Upper lobe of left lung (tissue), 6 donors: ENCODE results near the gene TTI1. TPM values are rescaled to one million over a fixed set of nuclear protein-coding genes. Genes with fewer than 3 reads are reported as not detected.
A peak's percentile ranks its signal among the peaks of the same experiment; 100 is the strongest.
"Not testable (repeated sequence)": the region's sequence is repeated elsewhere in the genome, so short reads cannot be mapped to it uniquely, and the experiment has no call there.

Source experiments
- ATAC-seq, 2 donors: fragments of 200-7000 bp; cut with Tn5 transposase; one replicate each; pipeline ENCODE4 v1.9.1; 2022; ENCODE audit warnings: mild to moderate bottlenecking in 2 of 2, moderate library complexity in 2 of 2; ENCODE audit not compliant: low FRiP score in 2 of 2
- DNase-seq, 2 donors: peaks; one replicate each; pipeline ENCODE4 v3.0.0-alpha.2; 2019 to 2020
- H3K27ac ChIP-seq, 4 donors: fragments of 200-600 bp; sonication (generic); one replicate each; pipeline ENCODE4 v1.5.1; 2016 to 2019
- H3K27me3 ChIP-seq, 4 donors: fragments of 200-600 bp; sonication (generic); one replicate each; pipeline ENCODE4 v1.5.1; 2017 to 2019
- H3K36me3 ChIP-seq, 4 donors: fragments of 200-600 bp; sonication (generic); one replicate each; pipeline ENCODE4 v1.5.1; 2016 to 2019
- H3K4me1 ChIP-seq, 4 donors: fragments of 200-600 bp; sonication (generic); one replicate each; pipeline ENCODE4 v1.5.1; 2018 to 2019
- H3K4me3 ChIP-seq, 4 donors: fragments of 200-600 bp; sonication (generic); one replicate each; pipeline ENCODE4 v1.5.1; 2017 to 2019; ENCODE audit warnings: mild to moderate bottlenecking in 2 of 4, moderate library complexity in 1 of 4
- H3K9me3 ChIP-seq, 4 donors: fragments of 200-600 bp; sonication (generic); one replicate each; pipeline ENCODE4 v1.5.1; 2018 to 2019
- EP300 ChIP-seq, 4 donors: sonication (generic); formaldehyde crosslinking; IDR thresholded peaks; one replicate each; pipeline ENCODE4 v1.5.1; 2017; ENCODE audit warnings: antibody characterized with exemption in 4 of 4, control low read depth in 2 of 4
- POLR2A ChIP-seq, 4 donors: fragments of 450-650 bp; IDR thresholded peaks; one replicate each; pipeline ENCODE4 v1.5.1; 2016 to 2017; ENCODE audit warnings: antibody characterized with exemption in 4 of 4, mild to moderate bottlenecking in 2 of 4
- POLR2AphosphoS5 ChIP-seq, 2 donors: sonication (generic); formaldehyde crosslinking; IDR thresholded peaks; one replicate each; pipeline ENCODE4 v1.5.1; 2017; ENCODE audit warnings: antibody characterized with exemption in 2 of 2
- WGBS, 2 donors: methylation state at CpG; one replicate each; pipeline ENCODE4 v1.1.5; 2017 to 2018; 5-methylcytosine and 5-hydroxymethylcytosine counted together
- total RNA-seq, 6 donors: library from RNA; depleted of rRNA in 4 of 6; stranded (reverse); fragments of >200 nt in 4 of 6; gene quantifications; one replicate each; pipeline versions ENCODE4 v1.1.0 to v1.2.1, GENCODE V29; 2016 to 2021
- TF ChIP-seq, protein P1 (sequence below), 6 experiments: fragments of 450-650 bp in 4 of 6; fragments of 200-600 bp in 2 of 6; sonication (generic) in 2 of 6; IDR thresholded peaks; one replicate each; pipeline ENCODE4 v1.5.1; 2016 to 2019; ENCODE audit warnings: antibody characterized with exemption in 6 of 6
- donor health status: DM: no; HTN: no; CAD: no; lungs with moderate emphysema.
- donor health status: DM: no; HTN: yes; CAD: no; lungs with severe emphysema.

TTI1 gene
- total RNA-seq, 6 donors from 2014 or later = 11.2 to 30.4 (median 15.1) TPM

DNA sequence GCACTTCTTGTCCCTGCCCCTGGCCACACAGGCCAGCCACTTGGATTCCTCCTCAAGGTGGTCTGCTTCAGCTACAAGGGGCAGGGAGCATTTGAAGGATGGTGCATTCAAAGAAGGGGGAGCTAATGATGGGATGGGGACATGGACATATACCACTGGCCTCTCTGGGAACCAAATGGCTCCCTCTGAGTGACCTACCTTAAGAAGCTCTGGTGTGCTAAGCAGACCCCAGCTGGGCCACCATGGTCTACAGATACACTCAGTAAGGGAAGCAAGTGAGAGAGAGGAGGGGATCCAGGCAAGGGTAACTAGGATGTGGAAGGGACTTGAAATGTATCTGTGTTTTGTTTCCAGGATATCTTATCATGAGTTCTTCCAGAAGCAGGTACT lies 62.4 kb downstream of the TTI1 start:
- Histone ChIP-seq H3K4me1 (no peaks in the 10 kb centered on the region), H3K9me3 (peaks cover 0 to 5% (median 2%) of the 10 kb centered on the region in 4 donors), H3K27me3 (no peaks in the 10 kb centered on the region), H3K27ac (no peak overlapping the region), H3K4me3 (no peak overlapping the region), H3K36me3 (no peaks in the 10 kb centered on the region)
- ATAC-seq = peak in 1 of 2 donors; percentile 59
- TF ChIP-seq EP300 (IDR thresholded peaks at IDR 0.05) = no peak
- no peak for TF ChIP-seq POLR2AphosphoS5 (IDR thresholded peaks at IDR 0.05)
- TF ChIP-seq POLR2A (IDR thresholded peaks at IDR 0.05) = no peak
- TF ChIP-seq, protein P1, sequence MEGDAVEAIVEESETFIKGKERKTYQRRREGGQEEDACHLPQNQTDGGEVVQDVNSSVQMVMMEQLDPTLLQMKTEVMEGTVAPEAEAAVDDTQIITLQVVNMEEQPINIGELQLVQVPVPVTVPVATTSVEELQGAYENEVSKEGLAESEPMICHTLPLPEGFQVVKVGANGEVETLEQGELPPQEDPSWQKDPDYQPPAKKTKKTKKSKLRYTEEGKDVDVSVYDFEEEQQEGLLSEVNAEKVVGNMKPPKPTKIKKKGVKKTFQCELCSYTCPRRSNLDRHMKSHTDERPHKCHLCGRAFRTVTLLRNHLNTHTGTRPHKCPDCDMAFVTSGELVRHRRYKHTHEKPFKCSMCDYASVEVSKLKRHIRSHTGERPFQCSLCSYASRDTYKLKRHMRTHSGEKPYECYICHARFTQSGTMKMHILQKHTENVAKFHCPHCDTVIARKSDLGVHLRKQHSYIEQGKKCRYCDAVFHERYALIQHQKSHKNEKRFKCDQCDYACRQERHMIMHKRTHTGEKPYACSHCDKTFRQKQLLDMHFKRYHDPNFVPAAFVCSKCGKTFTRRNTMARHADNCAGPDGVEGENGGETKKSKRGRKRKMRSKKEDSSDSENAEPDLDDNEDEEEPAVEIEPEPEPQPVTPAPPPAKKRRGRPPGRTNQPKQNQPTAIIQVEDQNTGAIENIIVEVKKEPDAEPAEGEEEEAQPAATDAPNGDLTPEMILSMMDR (IDR thresholded peaks at IDR 0.05) = no peak
- DNase-seq = no peak

DNA sequence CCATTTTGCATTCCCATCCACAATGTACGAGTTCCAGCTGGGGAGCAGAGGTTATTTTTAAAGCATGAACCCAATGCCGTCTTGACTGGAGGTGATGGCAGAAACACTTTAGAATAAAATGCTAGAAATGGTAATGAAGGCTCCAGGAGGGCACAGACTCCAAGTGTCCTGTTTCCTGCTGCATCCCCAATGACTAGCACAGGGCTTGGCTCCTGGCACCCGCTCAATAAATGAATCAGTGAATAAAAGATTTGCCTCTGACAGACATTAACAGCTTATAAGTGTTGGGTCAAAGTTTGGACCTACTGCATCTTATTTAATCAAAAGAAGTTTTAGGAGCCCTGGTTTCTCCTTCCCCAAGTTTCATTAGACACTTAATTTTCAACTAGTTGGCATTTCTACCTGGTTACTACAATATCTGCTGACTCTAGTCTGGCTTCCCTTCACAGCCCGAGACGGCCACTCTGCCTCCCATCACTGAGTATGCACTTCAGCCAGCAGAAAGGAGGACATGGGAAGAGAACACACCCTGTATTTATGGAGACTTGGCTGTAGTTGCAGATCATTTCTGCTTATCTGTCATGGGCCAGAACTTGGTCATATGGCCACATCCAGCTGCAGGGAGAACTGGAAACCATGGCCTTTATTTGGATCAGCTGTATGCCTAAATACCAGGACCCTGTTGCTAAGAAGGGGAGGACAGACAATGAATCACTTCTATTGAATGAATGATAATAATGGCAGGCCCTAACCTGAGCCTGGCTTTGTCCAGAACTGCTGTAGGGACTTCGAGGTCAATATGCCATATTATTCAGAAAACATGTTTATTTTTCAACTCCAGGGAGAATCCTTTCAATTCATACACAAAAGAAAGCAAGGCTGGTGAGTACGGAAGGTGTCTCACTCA lies 63.1 kb downstream of the TTI1 start:
- 76 to 79% methylated on average over 7 of the region's 7 CpGs for WGBS, 2 donors

DNA sequence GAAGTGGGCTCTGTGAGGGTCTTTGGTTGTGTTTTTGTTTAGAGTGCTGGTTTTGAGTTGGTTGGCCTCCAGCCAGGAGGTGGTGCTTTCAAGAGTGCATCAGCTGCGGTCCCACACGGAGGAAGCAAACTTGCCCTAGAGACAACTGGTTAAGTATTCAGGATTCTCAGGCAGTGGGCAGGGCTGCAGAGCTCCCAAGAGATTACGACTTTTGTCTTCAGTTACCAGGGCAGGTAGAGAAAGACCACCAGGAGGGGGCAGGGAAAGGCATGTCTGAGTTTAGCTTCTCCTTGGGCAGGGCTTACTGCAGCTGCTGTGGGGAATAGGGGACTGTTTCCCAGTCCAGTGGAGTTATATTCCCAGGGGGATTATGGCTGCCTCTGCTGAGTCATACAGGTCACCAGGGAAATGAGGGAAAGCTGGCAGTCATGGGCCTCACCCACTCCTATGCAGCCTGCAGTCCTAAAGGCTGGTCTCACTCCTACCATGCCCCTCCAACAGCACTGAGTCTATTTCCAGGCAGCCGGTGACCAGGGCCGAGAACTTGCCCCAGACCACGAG lies 64.3 kb downstream of the TTI1 start:
- H3K9me3 ChIP-seq = peaks cover 0 to 5% (median 2%) of the 10 kb centered on the region in 4 donors
- no peak overlapping the region for H3K27ac ChIP-seq
- no peaks in the 10 kb centered on the region for H3K36me3 ChIP-seq
- no peaks in the 10 kb centered on the region for H3K27me3 ChIP-seq
- TF ChIP-seq POLR2AphosphoS5 (IDR thresholded peaks at IDR 0.05) (no peak), EP300 (IDR thresholded peaks at IDR 0.05) (no peak), POLR2A (IDR thresholded peaks at IDR 0.05) (no peak)
- TF ChIP-seq, protein P1 (IDR thresholded peaks at IDR 0.05) = no peak
- 47 to 84% methylated on average over 3 to 6 of the region's 6 CpGs for WGBS, 2 donors
- no peak overlapping the region for H3K4me3 ChIP-seq
- DNase-seq = no peak
- no peaks in the 10 kb centered on the region for H3K4me1 ChIP-seq
- ATAC-seq = no peak

More for the DNA sequence above, 63.1 kb downstream of the TTI1 start:
- Histone ChIP-seq H3K27me3 (no peaks in the 10 kb centered on the region), H3K4me3 (no peak overlapping the region), H3K27ac (no peak overlapping the region), H3K4me1 (no peaks in the 10 kb centered on the region), H3K36me3 (no peaks in the 10 kb centered on the region), H3K9me3 (peaks cover 0 to 5% (median 2%) of the 10 kb centered on the region in 4 donors)
- DNase-seq = no peak
- TF ChIP-seq, protein P1 (IDR thresholded peaks at IDR 0.05) = no peak
- TF ChIP-seq POLR2AphosphoS5 (IDR thresholded peaks at IDR 0.05) (no peak), POLR2A (IDR thresholded peaks at IDR 0.05) (no peak), EP300 (IDR thresholded peaks at IDR 0.05) (no peak)
- ATAC-seq = no peak

DNA sequence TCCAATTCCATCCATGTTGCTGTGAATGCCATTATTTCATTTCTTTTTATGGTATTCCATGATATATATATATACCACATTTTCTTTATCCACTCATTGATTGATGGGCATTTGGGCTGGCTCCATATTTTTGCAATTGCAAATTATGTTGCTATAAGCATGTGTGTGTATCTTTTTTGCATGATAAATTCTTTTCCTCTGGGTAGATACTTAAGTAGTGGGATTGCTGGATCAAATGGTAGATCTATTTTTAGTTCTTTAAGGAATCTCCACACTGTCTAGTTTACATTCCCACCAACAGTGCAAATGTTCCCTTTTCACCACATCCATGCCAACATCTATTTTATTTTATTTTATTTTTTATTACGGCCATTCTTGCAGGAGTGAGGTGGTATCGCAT lies 69.8 kb downstream of the TTI1 start:
- not testable (repeated sequence) for H3K27me3 ChIP-seq, ATAC-seq, H3K27ac ChIP-seq, H3K36me3 ChIP-seq, H3K4me3 ChIP-seq, H3K9me3 ChIP-seq, DNase-seq, H3K4me1 ChIP-seq
- WGBS, 2 donors = 89 to 95% methylated on average over 2 of the region's 2 CpGs

DNA sequence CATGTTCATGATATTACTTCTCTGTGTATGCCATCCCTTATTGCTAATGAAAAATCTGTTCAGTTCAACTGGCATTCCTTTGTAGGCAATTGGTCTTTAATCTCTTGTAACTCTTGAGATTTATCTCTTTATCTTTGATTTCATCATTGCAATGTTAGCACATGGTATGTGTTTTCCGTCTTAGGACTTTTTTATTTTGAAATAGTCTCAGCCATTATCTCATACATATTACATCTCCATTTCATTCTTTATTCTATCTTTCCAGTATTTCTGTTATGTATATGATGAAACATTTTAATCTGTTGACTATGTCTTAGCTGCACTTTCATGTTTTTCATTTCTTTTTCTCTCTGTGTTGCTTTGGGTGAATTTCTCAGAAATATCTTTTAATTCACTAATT lies 72.2 kb downstream of the TTI1 start:
- no peak overlapping the region for H3K27ac ChIP-seq
- 77 to 80% methylated on average over 1 of the region's 1 CpG for WGBS, 2 donors
- no peak for DNase-seq
- H3K27me3 ChIP-seq = no peaks in the 10 kb centered on the region
- H3K36me3 ChIP-seq = no peaks in the 10 kb centered on the region
- H3K9me3 ChIP-seq = no peaks in the 10 kb centered on the region
- H3K4me1 ChIP-seq = no peaks in the 10 kb centered on the region
- no peak for ATAC-seq
- TF ChIP-seq POLR2A (IDR thresholded peaks at IDR 0.05) = no peak
- H3K4me3 ChIP-seq = no peak overlapping the region
